PC-9 (cell line): ENCODE data around the gene OR2L3. TPM values are rescaled to one million over a fixed set of nuclear protein-coding genes. Genes with fewer than 3 reads are reported as not detected.

ENCODE experiments used
- BruUV-seq: library from RNA; stranded (reverse); fragments of 400-500 nt; replicated peaks from 2 replicates; lab custom pipeline; 2021; lab: Mats Ljungman, UMichigan
- CTCF ChIA-PET: fragments of 300-600 bp; sonication (Branson Sonifier 250); formaldehyde crosslinking; loops from one replicate; lab custom pipeline; 2022; ENCODE audit warnings: antibody characterized with exemption; lab: Charles Lee
- POLR2A ChIA-PET: fragments of 300-600 bp; sonication (Branson Sonifier 250); formaldehyde crosslinking; loops from one replicate; lab custom pipeline; 2022; ENCODE audit warnings: antibody characterized with exemption; ENCODE audit not compliant: unreplicated experiment; lab: Charles Lee
- DNase-seq, 2 experiments: peaks; one replicate each; pipeline versions ENCODE4 v3.0.0 to v3.0.0-alpha.2; 2015 to 2022; ENCODE audit warnings: mixed read lengths in 1 of 2
- H2AFZ ChIP-seq: fragments of 200-600 bp; sonication (generic); 2 replicates; pipeline ENCODE4 v1.8.1; 2017; ENCODE audit warnings: antibody characterized with exemption
- H3F3A ChIP-seq: fragments of 200-600 bp; sonication (generic); 2 replicates; pipeline ENCODE4 v1.8.1; 2017; ENCODE audit warnings: antibody characterized with exemption, mild to moderate bottlenecking, low read depth; ENCODE audit not compliant: insufficient read depth
- H3K27ac ChIP-seq: fragments of 200-600 bp; sonication (generic); 2 replicates; pipeline ENCODE4 v1.6.1; 2016; ENCODE audit warnings: mixed run types
- H3K27me3 ChIP-seq: fragments of 200-600 bp; sonication (generic); 2 replicates; pipeline ENCODE4 v1.6.1; 2016; ENCODE audit warnings: low read depth, mixed run types; ENCODE audit not compliant: insufficient read depth
- H3K36me3 ChIP-seq: fragments of 200-600 bp; sonication (generic); 2 replicates; pipeline ENCODE4 v1.6.1; 2016; ENCODE audit warnings: low read depth, mixed run types
- H3K4me1 ChIP-seq: fragments of 200-600 bp; sonication (generic); replicated peaks from 2 replicates; pipeline ENCODE4 v1.6.1; 2016; ENCODE audit warnings: mixed run types; ENCODE audit not compliant: insufficient read depth
- H3K4me2 ChIP-seq: fragments of 200-600 bp; sonication (generic); 2 replicates; pipeline ENCODE4 v1.6.1; 2017; ENCODE audit warnings: mixed run types
- H3K4me3 ChIP-seq: fragments of 200-600 bp; sonication (generic); 2 replicates; pipeline ENCODE4 v1.6.1; 2016; ENCODE audit warnings: mixed run types
- H3K79me2 ChIP-seq: fragments of 200-600 bp; sonication (generic); 2 replicates; pipeline ENCODE4 v1.6.1; 2017; ENCODE audit warnings: low read depth, mixed run types
- H3K9me2 ChIP-seq: fragments of 200-600 bp; sonication (generic); 2 replicates; pipeline ENCODE4 v1.8.1; 2017; ENCODE audit warnings: mild to moderate bottlenecking; ENCODE audit not compliant: insufficient read depth
- H3K9me3 ChIP-seq: fragments of 200-600 bp; sonication (generic); 2 replicates; pipeline ENCODE4 v1.8.1; 2016; ENCODE audit warnings: low read depth; ENCODE audit not compliant: insufficient read depth
- H4K20me1 ChIP-seq: fragments of 200-600 bp; sonication (generic); 2 replicates; pipeline ENCODE4 v1.8.1; 2017; ENCODE audit not compliant: insufficient read depth
- EZH2 ChIP-seq: fragments of 200-600 bp; sonication (generic); IDR thresholded peaks from 2 replicates; pipeline ENCODE4 v1.8.0; 2017; ENCODE audit warnings: antibody characterized with exemption, low read depth
- intact Hi-C: fragments of 100-400 bp; cut with micrococcal nuclease; formaldehyde crosslinking; loops from one replicate; pipeline ENCODE4 v1.10.0; 2022; ENCODE audit not compliant: unreplicated experiment
- total RNA-seq: library from RNA; stranded (reverse); gene quantifications from 2 replicates; pipeline ENCODE4 v1.2.3, GENCODE V29; 2021
- TF ChIP-seq, protein P1 (sequence below): fragments of 200-600 bp; sonication (generic); conservative IDR thresholded peaks from 2 replicates; pipeline ENCODE4 v1.6.1; 2017; ENCODE audit warnings: mixed run types, antibody characterized with exemption, mild to moderate bottlenecking, moderate library complexity

The OR2L3 gene
- total RNA-seq, 1 experiment from 2014 or later: not detected

DNA sequence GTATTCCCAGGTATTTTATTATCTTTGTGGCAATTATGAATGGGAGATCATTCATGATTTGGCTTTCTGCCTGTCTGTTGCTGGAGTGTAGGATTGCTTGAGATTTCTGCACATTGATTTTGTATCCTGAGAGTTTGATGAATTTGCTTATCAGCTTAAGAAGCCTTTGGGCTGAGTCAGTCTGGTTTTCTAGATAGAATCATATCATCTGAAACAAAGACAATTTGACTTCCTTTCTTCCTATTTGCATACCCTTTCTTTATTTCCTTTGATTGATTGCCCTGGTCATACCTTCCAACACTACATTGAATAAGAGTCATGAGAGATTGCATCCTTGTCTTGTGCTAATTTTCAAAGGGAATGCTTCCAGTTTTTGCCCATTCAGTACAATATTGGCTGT is 8.0 kb downstream of the OR2L3 start:
- H2AFZ ChIP-seq: no peak overlapping the region
- intact Hi-C loops: no loop called here
- no peaks in the 10 kb centered on the region for H3K9me3 ChIP-seq
- BruUV-seq: no TSS peak
- no peaks in the 10 kb centered on the region for H3K9me2 ChIP-seq
- H3K4me2 ChIP-seq: no peak overlapping the region
- DNase-seq: no peak
- H3K27ac ChIP-seq: no peak overlapping the region
- no peaks in the 10 kb centered on the region for H3K4me1 ChIP-seq
- H3F3A ChIP-seq: no peaks in the 10 kb centered on the region
- H4K20me1 ChIP-seq: no peaks in the 10 kb centered on the region
- no peaks in the 10 kb centered on the region for H3K36me3 ChIP-seq
- ChIA-PET POLR2A (no interaction called here), CTCF (no interaction called here)
- H3K4me3 ChIP-seq: no peak overlapping the region
- H3K27me3 ChIP-seq: no peaks in the 10 kb centered on the region
- H3K79me2 ChIP-seq: no peaks in the 10 kb centered on the region
- TF ChIP-seq, protein P1, sequence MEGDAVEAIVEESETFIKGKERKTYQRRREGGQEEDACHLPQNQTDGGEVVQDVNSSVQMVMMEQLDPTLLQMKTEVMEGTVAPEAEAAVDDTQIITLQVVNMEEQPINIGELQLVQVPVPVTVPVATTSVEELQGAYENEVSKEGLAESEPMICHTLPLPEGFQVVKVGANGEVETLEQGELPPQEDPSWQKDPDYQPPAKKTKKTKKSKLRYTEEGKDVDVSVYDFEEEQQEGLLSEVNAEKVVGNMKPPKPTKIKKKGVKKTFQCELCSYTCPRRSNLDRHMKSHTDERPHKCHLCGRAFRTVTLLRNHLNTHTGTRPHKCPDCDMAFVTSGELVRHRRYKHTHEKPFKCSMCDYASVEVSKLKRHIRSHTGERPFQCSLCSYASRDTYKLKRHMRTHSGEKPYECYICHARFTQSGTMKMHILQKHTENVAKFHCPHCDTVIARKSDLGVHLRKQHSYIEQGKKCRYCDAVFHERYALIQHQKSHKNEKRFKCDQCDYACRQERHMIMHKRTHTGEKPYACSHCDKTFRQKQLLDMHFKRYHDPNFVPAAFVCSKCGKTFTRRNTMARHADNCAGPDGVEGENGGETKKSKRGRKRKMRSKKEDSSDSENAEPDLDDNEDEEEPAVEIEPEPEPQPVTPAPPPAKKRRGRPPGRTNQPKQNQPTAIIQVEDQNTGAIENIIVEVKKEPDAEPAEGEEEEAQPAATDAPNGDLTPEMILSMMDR: no peak
- TF ChIP-seq EZH2: no peak

DNA sequence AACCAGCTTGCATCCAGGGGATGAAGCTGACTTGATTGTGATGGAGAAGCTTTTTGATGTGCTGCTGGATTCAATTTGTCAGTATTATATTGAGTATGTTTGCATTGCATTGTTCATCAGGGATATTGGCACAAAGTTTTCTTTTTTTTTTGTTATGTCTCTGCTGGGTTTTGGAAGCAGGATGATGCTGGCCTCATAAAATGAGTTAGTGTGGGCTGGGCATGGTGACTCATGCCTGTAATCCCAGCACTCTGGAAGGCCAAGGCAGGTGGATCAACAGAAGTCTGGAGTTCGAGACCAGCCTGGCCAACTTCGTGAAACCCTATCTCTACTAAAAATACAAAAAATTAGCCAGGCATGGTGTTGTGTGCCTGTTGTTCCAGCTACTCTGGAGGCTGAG is 8.6 kb downstream of the OR2L3 start:
- intact Hi-C loops: no loop called here
- Histone ChIP-seq H2AFZ (no peak overlapping the region), H3K4me3 (no peak overlapping the region), H4K20me1 (no peaks in the 10 kb centered on the region), H3K79me2 (no peaks in the 10 kb centered on the region), H3F3A (no peaks in the 10 kb centered on the region), H3K27me3 (no peaks in the 10 kb centered on the region), H3K9me3 (no peaks in the 10 kb centered on the region), H3K9me2 (no peaks in the 10 kb centered on the region), H3K36me3 (no peaks in the 10 kb centered on the region), H3K4me1 (no peaks in the 10 kb centered on the region), H3K27ac (no peak overlapping the region), H3K4me2 (no peak overlapping the region)
- DNase-seq: no peak
- ChIA-PET POLR2A (no interaction called here), CTCF (no interaction called here)
- no peak for TF ChIP-seq EZH2
- TF ChIP-seq, protein P1: no peak
- BruUV-seq: no TSS peak

DNA sequence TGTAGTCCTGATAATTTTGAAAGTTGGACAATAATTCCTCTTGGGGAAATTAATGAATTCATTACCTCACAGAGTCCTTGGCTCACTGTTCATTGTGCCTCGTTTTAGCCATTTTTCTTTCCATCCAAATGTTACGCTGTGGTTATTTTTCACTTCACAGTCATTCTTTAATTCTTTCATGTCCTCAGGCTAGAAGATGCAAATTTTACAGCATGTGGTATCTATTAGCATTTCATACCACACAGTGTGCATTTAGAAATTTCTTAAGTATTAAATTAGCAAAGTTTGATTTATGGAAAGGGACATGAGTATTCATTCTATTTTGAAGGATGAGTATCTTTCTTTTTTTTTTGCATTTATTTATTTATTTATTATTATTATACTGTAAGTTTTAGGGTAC is 18.4 kb downstream of the OR2L3 start:
- intact Hi-C loops: no loop called here
- no TSS peak for BruUV-seq
- Histone ChIP-seq H3K27me3 (no peaks in the 10 kb centered on the region), H3K4me2 (no peak overlapping the region), H3F3A (no peaks in the 10 kb centered on the region), H3K4me3 (no peak overlapping the region), H3K9me2 (no peaks in the 10 kb centered on the region), H3K9me3 (no peaks in the 10 kb centered on the region), H2AFZ (no peak overlapping the region), H3K79me2 (no peaks in the 10 kb centered on the region), H3K4me1 (no peaks in the 10 kb centered on the region), H3K27ac (no peak overlapping the region), H4K20me1 (no peaks in the 10 kb centered on the region), H3K36me3 (no peaks in the 10 kb centered on the region)
- DNase-seq: no peak
- ChIA-PET POLR2A (no interaction called here), CTCF (no interaction called here)
- no peak for TF ChIP-seq EZH2
- TF ChIP-seq, protein P1: no peak
